H1 (cell line): Measurements from ENCODE around the gene SLC35F3.

ENCODE experiments used
- CBX8 ChIP-seq: fragments of 300-800, 300-1000 bp; sonication (generic); IDR thresholded peaks from 2 replicates; pipeline ENCODE4 v1.7.1; 2016; ENCODE audit warnings: low read depth, low read length, borderline replicate concordance
- EZH2 ChIP-seq: fragments of 200-600 bp; sonication (generic); IDR thresholded peaks from 2 replicates; pipeline ENCODE4 v1.7.1; 2012; ENCODE audit warnings: low read depth, mild to moderate bottlenecking, moderate library complexity, low read length, inconsistent platforms; ENCODE audit not compliant: severe bottlenecking
- HDAC2 ChIP-seq, 2 experiments: fragments of 300-600 bp in 1 of 2; sonication (generic) in 1 of 2; IDR thresholded peaks; 2 replicates each; pipeline ENCODE4 v1.6.1; 2011 to 2012; ENCODE audit warnings: low read depth in 2 of 2, low read length in 2 of 2, mild to moderate bottlenecking in 2 of 2, moderate library complexity in 2 of 2, borderline replicate concordance in 1 of 2, inconsistent platforms in 1 of 2
- KDM1A ChIP-seq: fragments of 200-600, 300-600 bp; sonication (generic); IDR thresholded peaks from 2 replicates; pipeline ENCODE4 v1.7.1; 2016; ENCODE audit warnings: mild to moderate bottlenecking, low read length, borderline replicate concordance
- NRF1 ChIP-seq: IDR thresholded peaks from 2 replicates; pipeline ENCODE4 v1.6.1; 2011; ENCODE audit warnings: mild to moderate bottlenecking, low read depth, low read length, improper control_type of control experiment
- POLR2A ChIP-seq, 2 experiments: IDR thresholded peaks; 1 replicate in 1 of 2; 2 replicates in 1 of 2; pipeline ENCODE4 v1.6.1; 2011; ENCODE audit warnings: low read depth in 2 of 2, low read length in 2 of 2, mild to moderate bottlenecking in 2 of 2; ENCODE audit errors: control extremely low read depth in 1 of 2
- POLR2AphosphoS5 ChIP-seq: IDR thresholded peaks from 2 replicates; pipeline ENCODE4 v1.6.1; 2011; ENCODE audit warnings: low read depth, low read length
- SIN3A ChIP-seq, 2 experiments: IDR thresholded peaks in 1 of 2; conservative IDR thresholded peaks in 1 of 2; 2 replicates each; pipeline ENCODE4 v1.6.1; 2011 to 2012; ENCODE audit warnings: low read length in 2 of 2, improper control_type of control experiment in 1 of 2, low read depth in 1 of 2, mild to moderate bottlenecking in 1 of 2
- SP4 ChIP-seq: IDR thresholded peaks from 2 replicates; pipeline ENCODE4 v1.6.1; 2012; ENCODE audit warnings: low read length, inconsistent platforms
- SRF ChIP-seq: IDR thresholded peaks from 2 replicates; pipeline ENCODE4 v1.6.1; 2011; ENCODE audit warnings: mild to moderate bottlenecking, low read depth, low read length, moderate library complexity
- TAF1 ChIP-seq: IDR thresholded peaks from 2 replicates; pipeline ENCODE4 v1.6.1; 2011; ENCODE audit warnings: mild to moderate bottlenecking, low read depth, low read length
- TCF12 ChIP-seq: IDR thresholded peaks from 2 replicates; pipeline ENCODE4 v1.6.1; 2011; ENCODE audit warnings: low read depth, mild to moderate bottlenecking, low read length
- TF ChIP-seq, protein P1 (sequence below): IDR thresholded peaks from 2 replicates; pipeline ENCODE4 v1.6.1; 2012; ENCODE audit warnings: inconsistent platforms
- TF ChIP-seq, protein P2 (sequence below), 3 experiments: IDR thresholded peaks; 1 replicate in 2 of 3; 2 replicates in 1 of 3; pipeline versions ENCODE4 v1.5.1 to v1.6.1; 2011; ENCODE audit warnings: low read length in 3 of 3, mild to moderate bottlenecking in 3 of 3, inconsistent platforms in 2 of 3, low read depth in 1 of 3, moderate library complexity in 1 of 3; ENCODE audit not compliant: insufficient read depth in 1 of 3; ENCODE audit errors: control extremely low read depth in 1 of 3

DNA sequence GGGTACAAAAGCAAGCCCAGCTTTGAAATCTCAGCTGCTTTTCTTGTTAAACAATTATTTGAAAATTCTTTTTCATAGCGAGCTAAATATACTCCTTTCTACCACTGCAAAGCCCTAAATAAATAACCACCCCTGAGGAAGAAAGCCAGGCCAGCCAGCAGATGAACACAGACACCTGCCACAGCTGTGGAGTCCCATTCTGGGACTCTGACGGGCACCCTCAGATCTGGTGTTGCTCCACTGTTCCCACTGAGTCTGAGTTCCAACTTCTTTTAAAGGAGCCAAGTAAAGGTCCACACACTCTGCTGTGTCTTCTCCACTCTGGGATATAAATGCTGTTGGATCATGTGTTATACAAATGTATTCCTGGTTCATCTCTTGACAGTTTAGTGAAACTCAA lies 391.1 kb downstream of the SLC35F3 start:
- no peak for TF ChIP-seq POLR2A (IDR thresholded peaks at IDR 0.05; ENCODE audit: control extremely low read depth in 1 of 2, low read depth in 2 of 2, low read length in 2 of 2)
- TF ChIP-seq KDM1A = no peak
- no peak for TF ChIP-seq SP4
- TF ChIP-seq HDAC2 (IDR thresholded peaks at IDR 0.05; ENCODE audit: borderline replicate concordance in 1 of 2, low read depth in 2 of 2, low read length in 2 of 2) = no peak
- TF ChIP-seq SRF = no peak
- TF ChIP-seq, protein P1, sequence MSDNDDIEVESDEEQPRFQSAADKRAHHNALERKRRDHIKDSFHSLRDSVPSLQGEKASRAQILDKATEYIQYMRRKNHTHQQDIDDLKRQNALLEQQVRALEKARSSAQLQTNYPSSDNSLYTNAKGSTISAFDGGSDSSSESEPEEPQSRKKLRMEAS = no peak
- no peak for TF ChIP-seq SIN3A (conservative IDR thresholded peaks at IDR 0.05 in 1 of 2, IDR thresholded peaks at IDR 0.05 in 1 of 2; ENCODE audit: low read depth in 1 of 2, low read length in 2 of 2)
- TF ChIP-seq, protein P2, sequence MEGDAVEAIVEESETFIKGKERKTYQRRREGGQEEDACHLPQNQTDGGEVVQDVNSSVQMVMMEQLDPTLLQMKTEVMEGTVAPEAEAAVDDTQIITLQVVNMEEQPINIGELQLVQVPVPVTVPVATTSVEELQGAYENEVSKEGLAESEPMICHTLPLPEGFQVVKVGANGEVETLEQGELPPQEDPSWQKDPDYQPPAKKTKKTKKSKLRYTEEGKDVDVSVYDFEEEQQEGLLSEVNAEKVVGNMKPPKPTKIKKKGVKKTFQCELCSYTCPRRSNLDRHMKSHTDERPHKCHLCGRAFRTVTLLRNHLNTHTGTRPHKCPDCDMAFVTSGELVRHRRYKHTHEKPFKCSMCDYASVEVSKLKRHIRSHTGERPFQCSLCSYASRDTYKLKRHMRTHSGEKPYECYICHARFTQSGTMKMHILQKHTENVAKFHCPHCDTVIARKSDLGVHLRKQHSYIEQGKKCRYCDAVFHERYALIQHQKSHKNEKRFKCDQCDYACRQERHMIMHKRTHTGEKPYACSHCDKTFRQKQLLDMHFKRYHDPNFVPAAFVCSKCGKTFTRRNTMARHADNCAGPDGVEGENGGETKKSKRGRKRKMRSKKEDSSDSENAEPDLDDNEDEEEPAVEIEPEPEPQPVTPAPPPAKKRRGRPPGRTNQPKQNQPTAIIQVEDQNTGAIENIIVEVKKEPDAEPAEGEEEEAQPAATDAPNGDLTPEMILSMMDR (IDR thresholded peaks at IDR 0.05; ENCODE audit: control extremely low read depth in 1 of 3, insufficient read depth in 1 of 3, low read depth in 1 of 3, low read length in 3 of 3) = no peak
- TF ChIP-seq POLR2AphosphoS5 = no peak
- TF ChIP-seq EZH2 = no peak
- TF ChIP-seq TCF12 = no peak
- no peak for TF ChIP-seq CBX8
- TF ChIP-seq NRF1 = no peak
- TF ChIP-seq TAF1 = no peak
